GM18873 (cell line): ENCODE data around the gene PUDP.

Experiments
- ATAC-seq: cut with Tn5 transposase; IDR thresholded peaks from one replicate; pipeline ENCODE4 v1.9.1; 2021; ENCODE audit warnings: mild to moderate bottlenecking, moderate library complexity, moderate number of reproducible peaks; ENCODE audit not compliant: unreplicated experiment, low FRiP score

PUDP gene

GRCh38 chrX:7077241-7078230 is 70.4 kb downstream of the PUDP start:
- ATAC-seq = no peak

DNA sequence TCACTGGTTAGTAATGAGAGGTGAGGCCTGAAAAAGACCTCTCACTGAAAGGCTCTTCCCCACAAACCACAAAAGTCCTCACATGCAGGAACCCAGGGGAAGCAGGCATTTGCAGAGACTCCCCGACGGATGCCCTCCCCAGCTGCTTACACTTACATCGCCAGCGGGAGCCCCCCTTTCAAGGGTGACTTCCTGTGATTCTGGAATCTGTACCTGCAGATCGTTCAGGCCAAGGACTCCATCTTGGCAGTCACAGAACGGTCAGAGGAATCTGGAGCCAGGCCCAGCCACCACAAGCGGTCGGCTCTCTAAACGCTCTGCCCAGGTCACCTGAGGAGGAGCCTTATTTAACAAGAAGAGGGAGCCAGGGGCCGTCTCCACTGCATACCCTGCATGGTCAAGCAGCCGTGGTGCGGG is 71.7 kb downstream of the PUDP start:
- ATAC-seq = no peak

GRCh38 chrX:7074908-7075204 is 73.1 kb downstream of the PUDP start:
- no peak for ATAC-seq

GRCh38 chrX:7074148-7074907 is 73.6 kb downstream of the PUDP start:
- ATAC-seq = no peak

DNA sequence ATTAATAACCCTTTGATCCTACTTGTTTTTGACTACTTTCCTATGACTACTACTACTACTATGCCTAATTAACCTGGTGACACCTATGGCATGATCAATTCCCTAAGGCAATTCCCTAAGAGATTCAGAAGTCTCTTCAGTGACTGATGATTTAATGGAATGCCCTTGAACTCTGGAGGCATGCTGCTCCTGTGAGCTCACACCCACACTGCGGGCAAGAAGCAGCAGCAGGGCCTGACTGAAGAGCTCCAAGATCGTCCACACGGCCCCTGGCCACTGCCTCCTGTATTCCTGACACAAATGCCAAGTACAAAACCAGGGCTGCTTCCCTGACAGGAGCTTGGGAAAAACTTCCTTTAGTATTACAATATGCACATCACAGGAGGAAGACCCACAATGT is 74.6 kb downstream of the PUDP start:
- no peak for ATAC-seq

GRCh38 chrX:7072856-7073255 is 75.1 kb downstream of the PUDP start:
- ATAC-seq = no peak

DNA sequence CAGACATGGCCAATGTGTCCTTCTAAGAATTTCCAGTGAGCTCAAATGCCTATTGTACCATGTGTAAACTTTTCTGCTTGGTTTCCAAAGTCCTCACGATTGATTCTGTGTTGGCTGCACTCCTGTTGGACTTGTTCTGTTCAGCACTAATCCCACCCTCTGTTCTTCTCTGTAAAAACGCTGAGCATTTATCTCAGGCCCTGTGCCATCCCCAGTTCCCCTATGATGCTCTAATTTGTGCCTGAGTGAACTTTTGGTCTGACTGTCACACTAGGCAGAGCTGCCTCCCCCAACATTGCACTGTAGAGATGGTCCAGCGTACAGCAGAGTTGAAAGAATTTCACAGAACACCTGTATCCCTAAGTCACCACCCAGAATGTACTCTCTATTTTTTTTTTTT is 76.6 kb downstream of the PUDP start:
- ATAC-seq = peak; percentile 49

DNA sequence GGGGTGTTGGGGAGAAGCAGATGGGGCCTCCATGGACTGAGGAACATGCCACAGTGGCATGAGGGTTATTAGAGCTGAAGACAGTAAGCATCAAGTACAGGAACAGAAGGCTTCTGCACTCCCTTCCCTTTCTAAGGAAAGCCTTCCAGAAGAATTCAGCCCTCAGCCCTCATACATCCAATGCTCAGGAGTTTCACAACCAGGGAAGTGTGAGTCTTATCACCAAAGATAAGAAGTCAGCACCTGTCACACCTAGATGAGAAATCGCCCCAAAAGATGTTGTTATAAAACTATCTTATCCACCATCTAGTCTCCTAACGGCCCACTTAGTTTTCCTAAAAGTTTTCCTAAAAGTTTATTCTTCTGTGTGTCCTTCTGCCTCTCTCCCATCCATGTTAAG is 78.4 kb downstream of the PUDP start:
- ATAC-seq = no peak

DNA sequence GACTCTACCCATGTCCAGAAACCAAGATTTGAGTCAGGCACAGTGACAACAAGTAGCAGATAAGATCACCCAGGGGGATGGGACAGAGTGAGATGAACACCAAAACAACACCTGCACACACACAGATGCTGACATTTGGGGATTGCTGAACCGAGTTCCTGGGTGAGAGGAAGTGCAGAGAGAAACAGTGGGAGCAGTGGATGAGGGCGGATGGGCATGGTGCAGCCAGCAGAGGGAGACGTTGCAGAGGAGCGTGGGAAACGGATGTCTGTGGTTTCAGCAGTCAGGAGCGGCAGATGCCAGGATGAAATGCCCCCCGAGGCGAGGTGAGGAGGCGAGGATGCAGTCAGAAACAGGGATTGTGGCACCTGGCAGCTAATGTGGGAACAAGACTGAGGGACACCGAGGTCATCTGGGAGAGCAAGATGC is 79.0 kb downstream of the PUDP start:
- ATAC-seq = no peak

DNA sequence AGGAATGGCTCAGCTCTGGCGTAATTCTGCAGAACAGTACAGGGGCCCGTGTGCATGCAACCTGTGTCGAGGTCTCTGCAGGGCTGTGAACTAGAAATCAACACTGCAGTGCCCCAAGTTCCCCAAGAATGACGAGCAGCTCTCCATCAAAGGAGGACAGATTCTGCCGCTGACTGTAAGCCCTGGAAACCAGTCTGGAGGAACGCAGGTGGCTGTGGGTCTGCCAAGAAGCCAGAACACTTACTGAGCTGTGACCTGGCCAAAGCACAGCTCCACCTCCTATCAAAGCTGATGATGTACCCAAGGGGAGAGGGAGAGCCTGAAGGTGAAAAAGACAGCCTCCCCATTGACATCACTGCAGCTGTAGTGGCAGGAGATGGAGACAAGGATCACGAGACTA is 80.7 kb downstream of the PUDP start:
- no peak for ATAC-seq

GRCh38 chrX:7065473-7065872 is 82.5 kb downstream of the PUDP start:
- no peak for ATAC-seq

DNA sequence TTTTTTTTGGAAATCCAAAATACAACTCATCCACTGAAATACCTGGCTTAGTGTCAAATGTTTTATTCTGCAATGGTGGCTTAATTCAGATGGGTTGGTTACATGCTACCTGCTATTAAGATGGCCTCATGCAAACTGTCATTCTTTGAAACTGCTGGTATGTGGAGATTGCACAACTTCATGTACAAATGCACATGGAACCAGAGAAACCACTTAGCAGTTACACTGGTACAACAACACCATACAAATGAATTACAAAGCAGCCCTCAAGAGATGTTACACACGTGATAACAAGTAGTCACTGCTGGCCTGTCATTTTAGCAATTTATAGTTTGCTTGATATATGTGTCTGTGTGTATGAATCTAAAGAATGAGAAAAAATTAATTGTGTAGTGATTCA is 85.0 kb downstream of the PUDP start:
- ATAC-seq = no peak

DNA sequence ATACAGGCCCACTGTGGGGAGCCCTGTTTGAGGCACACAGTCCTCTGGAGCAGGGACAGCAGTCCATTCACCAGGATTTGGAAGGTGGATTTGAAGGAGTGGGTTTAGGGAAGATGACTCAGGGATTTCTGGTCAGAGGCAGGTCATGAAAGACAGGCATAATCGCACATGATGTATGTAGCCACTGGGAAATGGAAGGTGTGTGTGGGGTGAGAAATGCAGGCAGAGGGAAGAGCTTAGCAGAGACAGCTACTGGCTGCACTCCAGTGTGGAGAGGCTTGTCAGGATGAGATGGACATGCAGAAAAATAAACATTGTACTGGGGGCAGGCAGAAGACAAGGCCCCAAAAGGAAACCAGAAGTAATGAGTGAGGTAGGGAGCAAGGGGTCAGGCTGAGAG is 85.7 kb downstream of the PUDP start:
- no peak for ATAC-seq

DNA sequence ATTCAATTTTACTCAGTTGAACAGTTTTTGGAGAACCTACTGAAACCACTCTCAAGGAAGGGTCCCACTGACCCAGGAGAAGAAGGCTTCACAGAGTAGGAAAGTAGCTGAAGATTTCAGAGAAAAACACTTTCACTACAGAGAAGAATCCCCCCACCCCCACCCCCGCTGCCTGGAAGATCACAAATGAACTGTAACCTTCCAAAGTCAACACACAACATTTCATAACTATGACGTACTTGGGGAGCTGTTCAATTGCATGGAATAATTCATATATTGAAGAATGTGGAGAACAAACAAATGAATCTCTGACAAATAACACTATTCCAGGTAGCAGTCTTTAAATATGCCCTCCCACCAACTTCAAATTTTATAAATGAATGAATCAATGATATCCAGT is 86.5 kb downstream of the PUDP start:
- ATAC-seq = no peak

DNA sequence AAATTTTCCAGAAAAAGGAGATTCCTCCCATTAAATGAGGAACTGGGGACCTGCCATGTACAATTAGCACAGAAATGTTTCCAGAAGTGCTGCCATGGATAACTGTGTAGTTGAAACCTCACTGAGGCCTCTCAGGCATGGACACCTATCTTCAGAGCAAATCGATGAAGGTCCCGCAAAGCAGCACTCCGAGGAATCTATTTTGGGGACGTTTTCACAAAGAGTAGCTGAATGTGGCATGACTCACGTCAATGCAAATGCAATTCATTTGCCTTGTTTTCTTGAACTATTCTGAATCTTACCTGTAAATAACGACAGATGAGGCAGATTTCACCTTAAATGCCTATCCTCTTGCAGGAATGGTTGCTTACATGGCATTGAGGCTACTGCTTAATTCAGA is 87.5 kb downstream of the PUDP start:
- ATAC-seq = no peak

- no peak for ATAC-seq
Measured at GRCh38 chrX:7059859-7060258, 88.1 kb downstream of the PUDP start.

DNA sequence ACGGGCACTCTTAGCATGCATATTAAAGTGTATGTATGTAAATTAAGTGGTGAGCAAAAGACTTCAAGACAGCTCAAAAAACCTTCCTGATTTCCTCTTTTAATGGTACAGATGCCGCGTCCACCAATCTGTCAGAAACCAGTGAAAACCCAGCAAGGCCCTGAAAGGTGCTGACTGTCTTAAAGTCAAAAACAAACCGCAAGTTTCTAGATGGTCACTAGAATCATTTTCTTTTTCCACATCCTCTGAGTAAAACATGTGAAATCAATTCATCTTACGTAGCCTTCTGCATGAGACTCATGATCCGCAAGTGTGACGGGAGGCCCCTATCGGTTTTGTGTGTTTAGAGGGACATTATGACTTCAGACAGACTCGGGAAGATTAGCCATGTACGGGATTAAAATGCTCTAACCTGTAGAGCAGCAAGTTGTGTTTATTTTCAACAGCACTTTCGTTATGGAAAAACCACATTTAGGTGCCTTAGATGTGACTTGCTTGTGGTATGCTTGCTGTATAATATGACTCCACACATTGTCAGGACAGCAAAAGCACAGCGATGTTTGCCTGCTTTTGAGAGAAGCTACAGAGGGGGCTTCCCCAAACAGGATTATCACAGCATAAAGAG is 88.6 kb downstream of the PUDP start:
- peak; percentile 95 for ATAC-seq

DNA sequence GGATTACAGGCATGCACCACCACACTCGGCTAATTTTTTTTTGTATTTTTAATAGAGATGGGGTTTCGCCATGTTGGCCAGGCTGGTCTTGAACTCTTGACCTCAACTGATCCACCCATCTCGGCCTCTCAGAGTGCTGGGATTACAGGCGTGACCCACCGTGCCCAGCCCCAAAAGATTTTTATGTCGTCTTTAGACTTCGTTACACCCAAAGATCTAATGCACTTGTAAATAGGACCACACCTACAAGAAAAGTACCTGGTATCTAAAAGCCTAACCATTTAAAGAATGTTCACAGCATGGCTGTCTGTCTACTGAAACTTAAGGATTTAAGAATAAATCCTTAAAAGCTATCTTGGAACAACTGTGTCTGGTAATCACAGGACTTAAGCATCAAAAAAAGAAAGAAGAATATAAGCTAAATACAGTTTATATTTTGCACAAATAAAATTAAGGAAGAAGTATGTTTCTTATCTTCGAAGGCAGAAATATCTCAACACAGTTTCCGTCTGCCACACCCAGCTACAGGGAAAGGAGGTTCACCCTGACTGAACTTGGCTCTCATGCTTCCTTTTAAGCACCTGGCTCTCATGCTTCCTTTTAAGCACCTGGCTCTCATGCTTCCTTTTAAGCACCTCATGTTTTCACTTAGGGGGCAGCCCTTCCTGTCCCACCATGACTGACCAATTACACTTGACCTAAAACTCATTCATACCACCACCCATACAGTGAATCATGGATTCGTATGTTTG is 92.4 kb downstream of the PUDP start:
- ATAC-seq = no peak

DNA sequence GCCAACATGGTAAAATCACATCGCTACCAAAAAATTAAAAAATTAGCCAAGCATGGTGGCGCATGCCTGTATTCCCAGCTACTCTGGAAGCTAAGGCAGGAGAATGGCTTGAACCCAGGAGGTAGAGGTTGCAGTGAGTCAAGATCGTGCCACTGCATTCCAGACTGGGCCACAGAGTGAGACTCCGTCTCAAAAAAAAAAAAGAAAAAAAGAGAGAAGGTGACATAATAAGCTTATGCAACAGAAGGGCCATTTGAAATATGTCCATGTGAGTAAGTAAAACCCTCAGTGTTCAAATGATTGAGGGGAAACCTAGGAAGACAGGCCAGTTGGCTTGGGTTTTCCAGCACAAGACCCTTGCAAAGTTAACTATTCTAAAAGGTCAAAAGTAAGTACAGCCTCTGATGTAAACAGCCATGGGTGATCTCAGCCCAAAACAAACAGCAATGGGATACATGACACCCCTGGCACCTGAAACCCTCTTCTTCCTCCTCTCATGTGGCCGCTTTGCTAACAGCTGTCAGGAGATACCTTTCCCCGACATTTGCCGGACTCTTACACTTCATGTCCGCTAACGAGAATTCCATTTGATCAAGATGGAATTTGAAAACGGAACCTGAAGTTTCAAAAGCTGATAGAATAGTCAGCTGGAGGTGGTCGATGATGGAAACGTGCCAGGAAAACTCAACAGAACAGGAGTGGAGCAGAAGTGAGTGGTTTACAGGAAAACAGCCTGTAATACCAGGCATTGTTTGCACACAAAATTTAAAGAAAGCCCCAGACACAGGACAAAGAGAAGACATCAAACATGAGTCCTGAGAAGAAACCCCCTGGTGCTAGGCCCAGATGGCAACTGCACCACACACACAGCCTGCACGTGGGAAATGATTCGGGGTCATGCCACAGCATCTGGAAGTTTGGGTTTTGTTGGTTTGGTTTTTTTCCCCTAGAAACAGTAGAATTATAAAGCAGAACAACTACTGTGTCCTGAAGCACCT is 93.4 kb downstream of the PUDP start:
- ATAC-seq = no peak
